ENCODE measurements around the gene RANBP3.
A peak's percentile ranks its signal among the peaks of the same experiment; 100 is the strongest.
"Not testable (repeated sequence)": the region's sequence is repeated elsewhere in the genome, so short reads cannot be mapped to it uniquely, and the experiment has no call there.

RANBP3 gene

GRCh38 chr19:5985837-5986236, 7.9 kb upstream of the RANBP3 start:
- not testable (repeated sequence) for DNase-seq (ENCODE audit: low spot score)

GRCh38 chr19:5985098-5985783, 7.3 kb upstream of the RANBP3 start:
- DNase-seq (ENCODE audit: low spot score): no peak

- DNase-seq (ENCODE audit: low spot score): no peak
Measured at GRCh38 chr19:5984600-5984999, 6.7 kb upstream of the RANBP3 start.

- DNase-seq (ENCODE audit: low spot score): no peak
Measured at GRCh38 chr19:5983367-5983955, 5.5 kb upstream of the RANBP3 start.

- no peak for DNase-seq (ENCODE audit: low spot score)
Measured at GRCh38 chr19:5978606-5979552, 939 bp upstream of the RANBP3 start.

GRCh38 chr19:5977222-5977784, 637 bp downstream of the RANBP3 start:
- no peak for DNase-seq (ENCODE audit: low spot score)

- no peak for DNase-seq (ENCODE audit: low spot score)
Measured at GRCh38 chr19:5976768-5977167, 1.2 kb downstream of the RANBP3 start.

- no peak for DNase-seq (ENCODE audit: low spot score)
Measured at GRCh38 chr19:5975388-5975728, 2.6 kb downstream of the RANBP3 start.

- DNase-seq (ENCODE audit: low spot score): no peak
Measured at GRCh38 chr19:5974721-5975387, 3.1 kb downstream of the RANBP3 start.

GRCh38 chr19:5973867-5974635, 3.9 kb downstream of the RANBP3 start:
- DNase-seq (ENCODE audit: low spot score): no peak

GRCh38 chr19:5973376-5973775, 4.6 kb downstream of the RANBP3 start:
- no peak for DNase-seq (ENCODE audit: low spot score)

- DNase-seq (ENCODE audit: low spot score): no peak
Measured at GRCh38 chr19:5972355-5972731, 5.6 kb downstream of the RANBP3 start.

GRCh38 chr19:5971714-5972354, 6.1 kb downstream of the RANBP3 start:
- DNase-seq (ENCODE audit: low spot score): no peak

- no peak for DNase-seq (ENCODE audit: low spot score)
Measured at GRCh38 chr19:5969476-5969875, 8.5 kb downstream of the RANBP3 start.

GRCh38 chr19:5968431-5969373, 9.2 kb downstream of the RANBP3 start:
- no peak for DNase-seq (ENCODE audit: low spot score)

GRCh38 chr19:5967994-5968430, 9.9 kb downstream of the RANBP3 start:
- peak; percentile 91 for DNase-seq (ENCODE audit: low spot score)

- DNase-seq (ENCODE audit: low spot score): no peak
Measured at GRCh38 chr19:5967571-5967970, 10.4 kb downstream of the RANBP3 start.

GRCh38 chr19:5966941-5967340, 11.0 kb downstream of the RANBP3 start:
- DNase-seq (ENCODE audit: low spot score): no peak

GRCh38 chr19:5966215-5966614, 11.7 kb downstream of the RANBP3 start:
- DNase-seq (ENCODE audit: low spot score): peak; percentile 61

Data from COLO829 (cell line).